Right lobe of liver (tissue), 6 donors: ENCODE measurements around the gene TNFRSF6B. TPM values are rescaled to one million over a fixed set of nuclear protein-coding genes. Genes with fewer than 3 reads are reported as not detected.
"Not testable (repeated sequence)": the region's sequence is repeated elsewhere in the genome, so short reads cannot be mapped to it uniquely, and the experiment has no call there.

Experiments
- ATAC-seq, 4 donors: fragments of 200-7000 bp; cut with Tn5 transposase; one replicate each; pipeline ENCODE4 v1.9.1; 2020; ENCODE audit warnings: mild to moderate bottlenecking in 4 of 4, moderate library complexity in 4 of 4
- DNase-seq, 3 donors: peaks; one replicate each; pipeline ENCODE4 v3.0.0-alpha.2; 2020
- H3K27ac ChIP-seq, 3 donors: fragments of 200-600 bp; one replicate each; pipeline ENCODE4 v1.8.0; 2022
- H3K27me3 ChIP-seq, 2 donors: fragments of 200-600 bp; one replicate each; pipeline ENCODE4 v1.8.0; 2022
- H3K36me3 ChIP-seq, 4 donors: fragments of 200-600 bp; sonication (generic) in 1 of 4; one replicate each; pipeline versions ENCODE4 v1.5.1 to v1.8.0; 2017 to 2022; ENCODE audit warnings: control low read depth in 1 of 4
- H3K4me1 ChIP-seq, 4 donors: fragments of 200-600 bp; sonication (generic) in 1 of 4; one replicate each; pipeline versions ENCODE4 v1.5.1 to v1.8.0; 2017 to 2022; ENCODE audit warnings: control low read depth in 1 of 4
- H3K4me3 ChIP-seq, 3 donors: fragments of 200-600 bp; one replicate each; pipeline ENCODE4 v1.8.0; 2022
- H3K9me3 ChIP-seq, 4 donors: fragments of 200-600 bp; sonication (generic) in 1 of 4; one replicate each; pipeline versions ENCODE4 v1.5.1 to v1.8.0; 2017 to 2022; ENCODE audit warnings: control low read depth in 1 of 4
- CTCF ChIP-seq, 4 donors: fragments of 200-600 bp in 3 of 4; fragments of 450-650 bp in 1 of 4; IDR thresholded peaks; one replicate each; pipeline versions ENCODE4 v1.5.1 to v1.8.0; 2016 to 2022; ENCODE audit warnings: antibody characterized with exemption in 4 of 4, mild to moderate bottlenecking in 2 of 4
- POLR2A ChIP-seq: fragments of 450-650 bp; IDR thresholded peaks from one replicate; pipeline ENCODE4 v1.6.1; 2017; ENCODE audit warnings: antibody characterized with exemption, mild to moderate bottlenecking
- WGBS: methylation state at CpG from one replicate; pipeline ENCODE4 v1.1.6; 2018; ENCODE audit warnings: low coverage, low lambda C conversion rate; ENCODE audit not compliant: insufficient coverage; ENCODE audit errors: missing lambda C conversion rate; 5-methylcytosine and 5-hydroxymethylcytosine counted together
- intact Hi-C, 2 donors: fragments of 100-400 bp; cut with DNase I; formaldehyde crosslinking; loops; one replicate each; pipeline versions ENCODE4 v1.11.2 to v1.14.1; 2022
- total RNA-seq, 6 experiments: library from RNA; depleted of rRNA in 2 of 6; stranded (reverse); fragments of >200 nt in 2 of 6; fragmentation: NEBNext Ultra II Directional in 3 of 6; extraction: Animal tissue kit (Norgen Biotek cat#: 25700) in 3 of 6; gene quantifications; one replicate each; pipeline versions ENCODE4 v1.1.0 to v1.2.4, GENCODE V29; 2016 to 2023
- donor health status: DM: no; HTN: yes; CAD: no.
- donor health status: DM: no; HTN: no; CAD: no.
- donor health status: DM: no; HTN: no; CAD: no.
- donor health status: DM: no; HTN: yes; CAD: no.
- donor health status: DM: no; HTN: yes; CAD: no.

TNFRSF6B gene
- total RNA-seq, 6 experiments from 2014 or later = 0.56 to 1.0 (median 0.62) TPM; not detected in 3

- Histone ChIP-seq H3K36me3 (peaks cover 0 to 11% (median 3%) of the 10 kb centered on the region in 4 donors), H3K27ac (no peak overlapping the region), H3K4me1 (peaks cover 0 to 17% (median 6%) of the 10 kb centered on the region in 4 donors), H3K27me3 (no peaks in the 10 kb centered on the region), H3K4me3 (peak overlapping the region in 2 of 3 donors; percentile 65 to 94), H3K9me3 (no peaks in the 10 kb centered on the region)
- no peak for ATAC-seq
- intact Hi-C loops = no loop called here
- WGBS = 74% methylated on average over 9 of the region's 13 CpGs
- TF ChIP-seq CTCF (IDR thresholded peaks at IDR 0.05) = no peak
- TF ChIP-seq POLR2A = no peak
- no peak for DNase-seq
Measured at GRCh38 chr20:63659370-63659769, 37.1 kb upstream of the TNFRSF6B start.

GRCh38 chr20:63660174-63660573 is 36.3 kb upstream of the TNFRSF6B start:
- H3K27ac ChIP-seq, H3K4me3 ChIP-seq, intact Hi-C loops, ATAC-seq, DNase-seq, H3K27me3 ChIP-seq, H3K9me3 ChIP-seq: not testable (repeated sequence)
- H3K4me1 ChIP-seq = peaks cover 0 to 17% (median 6%) of the 10 kb centered on the region in 4 donors
- WGBS = 90% methylated on average over 9 of the region's 10 CpGs
- peaks cover 0 to 11% (median 3%) of the 10 kb centered on the region in 4 donors for H3K36me3 ChIP-seq

- TF ChIP-seq CTCF (IDR thresholded peaks at IDR 0.05) (no peak), POLR2A (no peak)
- no peak for DNase-seq
- Histone ChIP-seq H3K9me3 (no peaks in the 10 kb centered on the region), H3K27me3 (no peaks in the 10 kb centered on the region), H3K4me1 (peaks cover 0 to 17% (median 6%) of the 10 kb centered on the region in 4 donors), H3K4me3 (no peak overlapping the region), H3K27ac (no peak overlapping the region), H3K36me3 (peaks cover 0 to 11% (median 3%) of the 10 kb centered on the region in 4 donors)
- ATAC-seq = no peak
- WGBS = 78% methylated on average over 4 of the region's 8 CpGs
- intact Hi-C loops = no loop called here
Measured at GRCh38 chr20:63660622-63661021, 35.8 kb upstream of the TNFRSF6B start.

- H3K9me3 ChIP-seq = no peaks in the 10 kb centered on the region
- peaks cover 0 to 11% (median 4%) of the 10 kb centered on the region in 4 donors for H3K36me3 ChIP-seq
- TF ChIP-seq CTCF (IDR thresholded peaks at IDR 0.05) (no peak), POLR2A (no peak)
- H3K4me1 ChIP-seq = peaks cover 0 to 17% (median 6%) of the 10 kb centered on the region in 4 donors
- intact Hi-C loops = no loop called here
- WGBS = no CpG with 5 or more reads among the region's 22 CpGs
- ATAC-seq (no peak), DNase-seq (no peak)
- no peak overlapping the region for H3K4me3 ChIP-seq
- no peak overlapping the region for H3K27ac ChIP-seq
- no peaks in the 10 kb centered on the region for H3K27me3 ChIP-seq
Measured at GRCh38 chr20:63661108-63661507, 35.3 kb upstream of the TNFRSF6B start.

- Histone ChIP-seq H3K4me3 (no peak overlapping the region), H3K27me3 (no peaks in the 10 kb centered on the region), H3K9me3 (no peaks in the 10 kb centered on the region), H3K36me3 (peaks cover 0 to 14% (median 4%) of the 10 kb centered on the region in 4 donors), H3K4me1 (peaks cover 0 to 17% (median 6%) of the 10 kb centered on the region in 4 donors), H3K27ac (no peak overlapping the region)
- DNase-seq (no peak), ATAC-seq (no peak)
- TF ChIP-seq CTCF (IDR thresholded peaks at IDR 0.05) (no peak), POLR2A (no peak)
- intact Hi-C loops = no loop called here
- 84% methylated on average over 12 of the region's 33 CpGs for WGBS
Measured at GRCh38 chr20:63661959-63662812, 34.3 kb upstream of the TNFRSF6B start.
